Measurements from ENCODE around the gene HSF2BP. TPM values are rescaled to one million over a fixed set of nuclear protein-coding genes. Genes with fewer than 3 reads are reported as not detected.

HSF2BP gene
- polyA plus RNA-seq, 1 of the 3 experiments (the other 2 are of a cell fraction), result 1.1 TPM

GRCh38 chr21:43603233-43603626, 56.1 kb downstream of the HSF2BP start:
- CTCF ChIA-PET, result interaction anchor here (0.9 to 3.8 kb wide), 3 partner anchors 8 to 43 kb away, joined by 3 to 17 read pairs (median 3); no protein-coding TSS in a partner anchor
- TF ChIP-seq PBX3 (IDR thresholded peaks at IDR 0.05) (0 out of 2 replicates have a peak, but pooled peaks have one; percentile 6), MXI1 (IDR thresholded peaks at IDR 0.05; ENCODE audit: low read depth, low read length) (peak; percentile 3; the same call in 1 of the 2 replicates), YY1 (IDR thresholded peaks at IDR 0.05; ENCODE audit: low read depth) (no peak)

GRCh38 chr21:43602266-43603232, 56.7 kb downstream of the HSF2BP start:
- peak overlapping the region; percentile 72 to 89 for H3K27ac ChIP-seq (ENCODE audit: low read depth in 2 of 2, low read length in 1 of 2)
- H4K20me1 ChIP-seq (ENCODE audit: insufficient read depth), result no peaks in the 10 kb centered on the region
- H3K27me3 ChIP-seq (ENCODE audit: insufficient read depth), result no peaks in the 10 kb centered on the region
- no peaks in the 10 kb centered on the region for H3K9me2 ChIP-seq
- 94% methylated on average over 13 of the region's 13 CpGs for WGBS (ENCODE audit: low lambda C conversion rate)
- H3K79me2 ChIP-seq (ENCODE audit: insufficient read depth), result no peaks in the 10 kb centered on the region; the same call in 1 of the 2 replicates
- H3K4me2 ChIP-seq, result no peak overlapping the region
- TF ChIP-seq TAF1 (IDR thresholded peaks at IDR 0.05; ENCODE audit: borderline replicate concordance, low read depth, low read length) (no peak), RAD21 (IDR thresholded peaks at IDR 0.05; ENCODE audit: low read length) (no peak)
- H3K9me3 ChIP-seq, result no peaks in the 10 kb centered on the region
- ChIA-PET POLR2A (no interaction called here), CTCF (interaction anchor here (0.7 to 3.8 kb wide), 4 partner anchors 9 to 44 kb away, joined by 3 to 17 read pairs (median 3); no protein-coding TSS in a partner anchor)
- no peaks in the 10 kb centered on the region for H3K36me3 ChIP-seq (replicated peaks in 1 of 2; ENCODE audit: control insufficient read depth in 1 of 2, insufficient read depth in 2 of 2, low read length in 1 of 2)
- peaks cover 27 to 30% of the 10 kb centered on the region in 2 experiments; a peak in 3 of 4 replicates for H3K4me1 ChIP-seq (ENCODE audit: control insufficient read depth in 1 of 2, insufficient read depth in 2 of 2, low read depth in 1 of 2, low read length in 1 of 2)
- H3F3A ChIP-seq (replicated peaks; ENCODE audit: insufficient read depth), result peaks cover 32% of the 10 kb centered on the region
- no peak for DNase-seq
- H2AFZ ChIP-seq (ENCODE audit: low read depth), result no peak overlapping the region
- no peak overlapping the region for H3K9ac ChIP-seq
- H3K4me3 ChIP-seq (ENCODE audit: low read depth in 2 of 2, low read length in 1 of 2), result no peak overlapping the region

More at GRCh38 chr21:43603233-43603626, 56.1 kb downstream of the HSF2BP start:
- peaks cover 23 to 27% of the 10 kb centered on the region in 2 experiments; a peak in 3 of 4 replicates for H3K4me1 ChIP-seq (ENCODE audit: control insufficient read depth in 1 of 2, insufficient read depth in 2 of 2, low read depth in 1 of 2, low read length in 1 of 2)
- no peak overlapping the region for H3K4me2 ChIP-seq
- 84% methylated on average over 5 of the region's 5 CpGs for WGBS (ENCODE audit: low lambda C conversion rate)
- no peak overlapping the region for H3K9ac ChIP-seq
- H3K36me3 ChIP-seq (replicated peaks in 1 of 2; ENCODE audit: control insufficient read depth in 1 of 2, insufficient read depth in 2 of 2, low read length in 1 of 2), result no peaks in the 10 kb centered on the region
- H4K20me1 ChIP-seq (ENCODE audit: insufficient read depth), result no peaks in the 10 kb centered on the region
- no peaks in the 10 kb centered on the region; the same call in 1 of the 2 replicates for H3K79me2 ChIP-seq (ENCODE audit: insufficient read depth)
- peak overlapping the region; percentile 24 to 89 for H3K27ac ChIP-seq (ENCODE audit: low read depth in 2 of 2, low read length in 1 of 2)
- DNase-seq, result no peak
- H3K9me2 ChIP-seq, result no peaks in the 10 kb centered on the region
- H2AFZ ChIP-seq (ENCODE audit: low read depth), result no peak overlapping the region
- H3K4me3 ChIP-seq (ENCODE audit: low read depth in 2 of 2, low read length in 1 of 2), result no peak overlapping the region
- H3F3A ChIP-seq (replicated peaks; ENCODE audit: insufficient read depth), result peaks cover 39% of the 10 kb centered on the region
- no peaks in the 10 kb centered on the region for H3K9me3 ChIP-seq
- POLR2A ChIA-PET, result no interaction called here
- no peaks in the 10 kb centered on the region for H3K27me3 ChIP-seq (ENCODE audit: insufficient read depth)
